HepG2 (cell line): ENCODE results near the gene PYGB. TPM values are rescaled to one million over a fixed set of nuclear protein-coding genes. Genes with fewer than 3 reads are reported as not detected.

ENCODE experiments used
- FOXO4 ChIP-seq: sonication (generic); formaldehyde crosslinking; conservative IDR thresholded peaks from 2 replicates; pipeline ENCODE4 v1.8.1; 2023; ENCODE audit warnings: missing genetic modification reagents
- PAXIP1 ChIP-seq: sonication (generic); formaldehyde crosslinking; conservative IDR thresholded peaks from 2 replicates; pipeline ENCODE4 v1.4.0; 2020; ENCODE audit warnings: mild to moderate bottlenecking, missing genetic modification reagents, moderate library complexity
- SOX5 ChIP-seq: IDR thresholded peaks from 2 replicates; pipeline ENCODE4 v1.6.1; 2016; ENCODE audit warnings: borderline replicate concordance
- ZNF253 ChIP-seq: sonication (generic); formaldehyde crosslinking; IDR thresholded peaks from 2 replicates; pipeline ENCODE4 v1.8.0; 2022; ENCODE audit warnings: mild to moderate bottlenecking, missing genetic modification reagents, borderline replicate concordance
- polyA plus RNA-seq, 8 experiments: library from polyadenylated mRNA; depleted of rRNA in 3 of 8; stranded (reverse) in 7 of 8; unstranded in 1 of 8; fragments of >200 nt; fragmentation: Illumina TruSeq in 4 of 8; extraction: Trizol in 4 of 8; gene quantifications; 2 replicates each; pipeline versions ENCODE4 v1.2.1 to v1.2.3, GENCODE V29; 2011 to 2016; ENCODE audit warnings: low read depth in 4 of 8, missing spikeins in 1 of 8, mixed read lengths in 1 of 8; ENCODE audit not compliant: insufficient read depth in 1 of 8
- total RNA-seq, 5 experiments: library from RNA; depleted of rRNA; stranded (reverse); fragments of >200 nt; fragmentation: Illumina TruSeq; extraction: Trizol; gene quantifications; 2 replicates each; pipeline ENCODE4 v1.2.3, GENCODE V29; 2016; ENCODE audit warnings: low read depth in 1 of 5
- TF ChIP-seq, protein P1 (sequence below): sonication (generic); formaldehyde crosslinking; IDR thresholded peaks from 2 replicates; pipeline ENCODE4 v1.5.1; 2020; ENCODE audit warnings: mild to moderate bottlenecking, missing genetic modification reagents, moderate library complexity

PYGB gene
- total and polyA plus RNA-seq, 2 of the 13 experiments (the other 11 are each of a cell fraction or from before 2014, with no cell fraction given), result 24.2 to 86.3 TPM

- TF ChIP-seq, protein P1, sequence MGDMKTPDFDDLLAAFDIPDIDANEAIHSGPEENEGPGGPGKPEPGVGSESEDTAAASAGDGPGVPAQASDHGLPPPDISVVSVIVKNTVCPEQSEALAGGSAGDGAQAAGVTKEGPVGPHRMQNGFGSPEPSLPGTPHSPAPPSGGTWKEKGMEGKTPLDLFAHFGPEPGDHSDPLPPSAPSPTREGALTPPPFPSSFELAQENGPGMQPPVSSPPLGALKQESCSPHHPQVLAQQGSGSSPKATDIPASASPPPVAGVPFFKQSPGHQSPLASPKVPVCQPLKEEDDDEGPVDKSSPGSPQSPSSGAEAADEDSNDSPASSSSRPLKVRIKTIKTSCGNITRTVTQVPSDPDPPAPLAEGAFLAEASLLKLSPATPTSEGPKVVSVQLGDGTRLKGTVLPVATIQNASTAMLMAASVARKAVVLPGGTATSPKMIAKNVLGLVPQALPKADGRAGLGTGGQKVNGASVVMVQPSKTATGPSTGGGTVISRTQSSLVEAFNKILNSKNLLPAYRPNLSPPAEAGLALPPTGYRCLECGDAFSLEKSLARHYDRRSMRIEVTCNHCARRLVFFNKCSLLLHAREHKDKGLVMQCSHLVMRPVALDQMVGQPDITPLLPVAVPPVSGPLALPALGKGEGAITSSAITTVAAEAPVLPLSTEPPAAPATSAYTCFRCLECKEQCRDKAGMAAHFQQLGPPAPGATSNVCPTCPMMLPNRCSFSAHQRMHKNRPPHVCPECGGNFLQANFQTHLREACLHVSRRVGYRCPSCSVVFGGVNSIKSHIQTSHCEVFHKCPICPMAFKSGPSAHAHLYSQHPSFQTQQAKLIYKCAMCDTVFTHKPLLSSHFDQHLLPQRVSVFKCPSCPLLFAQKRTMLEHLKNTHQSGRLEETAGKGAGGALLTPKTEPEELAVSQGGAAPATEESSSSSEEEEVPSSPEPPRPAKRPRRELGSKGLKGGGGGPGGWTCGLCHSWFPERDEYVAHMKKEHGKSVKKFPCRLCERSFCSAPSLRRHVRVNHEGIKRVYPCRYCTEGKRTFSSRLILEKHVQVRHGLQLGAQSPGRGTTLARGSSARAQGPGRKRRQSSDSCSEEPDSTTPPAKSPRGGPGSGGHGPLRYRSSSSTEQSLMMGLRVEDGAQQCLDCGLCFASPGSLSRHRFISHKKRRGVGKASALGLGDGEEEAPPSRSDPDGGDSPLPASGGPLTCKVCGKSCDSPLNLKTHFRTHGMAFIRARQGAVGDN, result peak; percentile 73
- 0 out of 2 replicates have a peak, but pooled peaks have one; percentile 61 for TF ChIP-seq FOXO4
- peak; percentile 1; the same call in 1 of the 2 replicates for TF ChIP-seq SOX5 (CRISPR knock-in tag)
- TF ChIP-seq ZNF253 (CRISPR knock-in tag), result no peak
- peak; percentile 25; the same call in 1 of the 2 replicates for TF ChIP-seq PAXIP1
Observed at GRCh38 chr20:25222461-25223178, 25.3 kb upstream of the PYGB start (continued).
